SK-N-SH treated with all-trans-retinoic acid at 6 μM for 48 hours (cell line): Measurements from ENCODE around the gene BACH2.
A peak's percentile ranks its signal among the peaks of the same experiment; 100 is the strongest.
"Not testable (repeated sequence)": the region's sequence is repeated elsewhere in the genome, so short reads cannot be mapped to it uniquely, and the experiment has no call there.

Experiments used
- ATAC-seq: fragments of 200-7000 bp; cut with Tn5 transposase; 3 replicates; pipeline ENCODE4 v1.9.1; 2020; ENCODE audit warnings: mild to moderate bottlenecking, moderate library complexity
- ARNTL ChIP-seq: fragments of 450-650 bp; formaldehyde crosslinking; IDR thresholded peaks from 2 replicates; pipeline ENCODE4 v1.5.0; 2020; ENCODE audit warnings: low read depth, mild to moderate bottlenecking, moderate library complexity, borderline replicate concordance
- BACH2 ChIP-seq: fragments of 250-450 bp; sonication (Bioruptor Pico); IDR thresholded peaks from 2 replicates; pipeline ENCODE4 v1.9.0; 2021; ENCODE audit warnings: mild to moderate bottlenecking, borderline replicate concordance
- ESRRG ChIP-seq: fragments of 250-450 bp; sonication (Bioruptor Pico); IDR thresholded peaks from 2 replicates; pipeline ENCODE4 v1.6.1; 2021; ENCODE audit warnings: mild to moderate bottlenecking
- GLIS3 ChIP-seq: fragments of 250-450 bp; sonication (Bioruptor Pico); IDR thresholded peaks from 2 replicates; pipeline ENCODE4 v1.5.0; 2020; ENCODE audit warnings: mild to moderate bottlenecking, moderate library complexity
- ISL1 ChIP-seq: fragments of 250-450 bp; sonication (Bioruptor Pico); IDR thresholded peaks from 2 replicates; pipeline ENCODE4 v2.1.2; 2022; ENCODE audit warnings: mild to moderate bottlenecking, moderate library complexity
- OSR1 ChIP-seq: fragments of 250-450 bp; sonication (Bioruptor Pico); IDR thresholded peaks from 2 replicates; pipeline ENCODE4 v1.8.0; 2022; ENCODE audit warnings: moderate library complexity, mild to moderate bottlenecking, inconsistent platforms
- POU6F1 ChIP-seq: fragments of 250-450 bp; sonication (Bioruptor Pico); IDR thresholded peaks from 2 replicates; pipeline ENCODE4 v1.8.0; 2021; ENCODE audit warnings: low read depth, mild to moderate bottlenecking, moderate library complexity, borderline replicate concordance
- PPARA ChIP-seq: fragments of 250-450 bp; sonication (Bioruptor Pico); IDR thresholded peaks from 2 replicates; pipeline ENCODE4 v1.5.0; 2020; ENCODE audit warnings: mild to moderate bottlenecking, borderline replicate concordance
- SNAI2 ChIP-seq: fragments of 250-450 bp; sonication (Bioruptor Pico); IDR thresholded peaks from 2 replicates; pipeline ENCODE4 v1.5.0; 2020; ENCODE audit warnings: mild to moderate bottlenecking, moderate library complexity
- TSHZ2 ChIP-seq: fragments of 250-450 bp; sonication (Bioruptor Pico); IDR thresholded peaks from 2 replicates; pipeline ENCODE4 v1.5.0; 2020; ENCODE audit warnings: mild to moderate bottlenecking, moderate library complexity
- ZFP3 ChIP-seq: fragments of 250-450 bp; sonication (Bioruptor Pico); IDR thresholded peaks from 2 replicates; pipeline ENCODE4 v1.5.0; 2020; ENCODE audit warnings: mild to moderate bottlenecking, moderate library complexity
- ZFP30 ChIP-seq: fragments of 450-650 bp; formaldehyde crosslinking; IDR thresholded peaks from 2 replicates; pipeline ENCODE4 v1.5.0; 2022; ENCODE audit warnings: mild to moderate bottlenecking, moderate library complexity
- ZNF565 ChIP-seq: fragments of 450-650 bp; formaldehyde crosslinking; conservative IDR thresholded peaks from 2 replicates; pipeline ENCODE4 v1.5.0; 2020; ENCODE audit warnings: low read depth, mild to moderate bottlenecking, moderate library complexity
- ZNF70 ChIP-seq: fragments of 450-650 bp; formaldehyde crosslinking; IDR thresholded peaks from 2 replicates; pipeline ENCODE4 v1.5.0; 2020; ENCODE audit warnings: mild to moderate bottlenecking, moderate library complexity
- ZNF8 ChIP-seq: fragments of 450-650 bp; formaldehyde crosslinking; IDR thresholded peaks from 2 replicates; pipeline ENCODE4 v1.5.0; 2020; ENCODE audit warnings: mild to moderate bottlenecking, moderate library complexity
- TF ChIP-seq, protein P1 (sequence below): fragments of 250-450 bp; sonication (Bioruptor Pico); IDR thresholded peaks from 2 replicates; pipeline ENCODE4 v1.5.1; 2020; ENCODE audit warnings: low read depth, mild to moderate bottlenecking, moderate library complexity
- TF ChIP-seq, protein P2 (sequence below): fragments of 250-450 bp; sonication (Bioruptor Pico); IDR thresholded peaks from 2 replicates; pipeline ENCODE4 v1.5.1; 2021; ENCODE audit warnings: mild to moderate bottlenecking, moderate library complexity
- TF ChIP-seq, protein P3 (sequence below): fragments of 250-450 bp; sonication (Bioruptor Pico); IDR thresholded peaks from 2 replicates; pipeline ENCODE4 v1.8.0; 2020; ENCODE audit warnings: mild to moderate bottlenecking, moderate library complexity, borderline replicate concordance

The BACH2 gene

DNA sequence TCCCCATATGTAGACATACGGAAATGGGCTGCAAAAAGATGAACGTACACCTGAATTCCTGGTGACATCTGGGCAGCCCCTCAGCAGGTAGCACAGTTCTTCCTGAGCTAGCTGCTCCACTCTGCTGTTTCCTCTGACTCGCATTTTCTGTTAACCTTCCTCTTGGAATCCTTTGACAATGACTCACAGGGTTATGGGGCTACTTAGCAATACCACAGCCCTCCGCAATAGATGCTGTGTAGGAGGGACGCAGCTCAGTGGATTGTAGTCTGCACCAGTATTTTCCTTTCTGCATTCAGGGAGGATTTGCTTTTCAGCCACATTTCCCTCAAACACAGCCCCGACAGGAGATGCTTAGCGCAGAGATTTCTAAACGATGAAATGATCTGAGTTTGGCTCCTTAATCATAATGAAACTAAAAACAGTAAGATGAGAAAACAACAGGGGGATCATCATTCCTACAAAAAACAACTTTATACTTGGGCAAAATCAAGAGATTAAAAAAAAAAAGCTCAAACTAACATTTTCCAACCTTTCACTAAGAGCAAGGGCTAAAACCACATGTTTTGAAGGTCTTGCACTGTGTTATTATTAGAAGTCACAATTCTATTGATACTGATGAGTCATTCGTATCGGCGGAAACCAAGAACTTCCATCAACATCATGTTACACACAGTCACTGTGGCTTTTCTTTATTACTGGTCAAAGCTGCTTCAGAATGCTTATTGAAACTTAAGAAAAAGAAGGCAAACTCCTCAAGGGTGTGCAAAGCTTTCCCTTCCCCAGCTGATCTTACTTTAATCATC, 12.2 kb downstream of the BACH2 start:
- no peak for TF ChIP-seq ZNF565 (CRISPR knock-in tag)
- no peak for TF ChIP-seq POU6F1 (CRISPR knock-in tag)
- TF ChIP-seq BACH2 = no peak
- TF ChIP-seq GLIS3 (CRISPR knock-in tag) = no peak
- peak; percentile 45; the same call in 1 of the 2 replicates for TF ChIP-seq ISL1
- TF ChIP-seq OSR1 (CRISPR knock-in tag) = no peak
- ATAC-seq = peak; percentile 97

DNA sequence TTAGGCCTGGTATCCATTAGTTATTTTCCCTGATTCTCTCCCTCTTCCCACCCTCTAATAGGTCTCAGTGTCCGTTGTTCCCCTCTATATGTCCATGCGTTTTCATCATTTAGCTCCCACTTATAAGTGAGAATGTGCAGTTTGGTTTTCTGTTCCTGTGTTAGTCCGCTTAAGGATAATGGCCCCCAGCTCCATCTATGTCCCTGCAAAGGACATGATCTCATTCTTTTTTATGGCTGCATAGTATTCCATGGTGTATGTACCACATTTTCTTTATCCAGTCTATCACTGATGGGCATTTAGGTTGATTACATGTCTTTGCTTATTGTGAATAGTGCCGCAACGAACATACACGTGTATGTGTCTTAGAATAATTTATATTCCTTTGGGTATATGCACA, 14.4 kb downstream of the BACH2 start:
- ATAC-seq = not testable (repeated sequence)

DNA sequence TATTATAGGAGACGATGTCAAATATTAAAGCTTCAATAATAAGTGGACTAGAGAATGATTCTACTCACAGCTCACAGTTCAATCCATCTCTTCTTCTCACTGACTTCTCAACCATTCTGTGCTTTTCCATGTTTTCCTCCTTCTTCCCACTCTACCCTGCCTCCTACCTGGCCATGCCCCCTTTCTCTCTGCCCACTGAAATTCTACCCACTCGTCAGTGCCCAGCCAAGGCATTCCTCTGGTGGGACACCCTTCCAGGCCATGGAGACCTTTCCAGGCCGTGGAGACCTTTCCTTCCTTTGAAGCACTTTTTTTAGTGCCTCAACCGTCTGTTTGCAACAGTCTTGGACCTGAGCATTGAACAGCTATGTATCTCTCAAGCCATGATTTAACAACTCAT, 18.5 kb downstream of the BACH2 start:
- TF ChIP-seq ZNF70 (CRISPR knock-in tag) = no peak
- no peak for TF ChIP-seq ZFP3 (CRISPR knock-in tag)
- no peak for TF ChIP-seq PPARA (CRISPR knock-in tag)
- TF ChIP-seq POU6F1 (CRISPR knock-in tag) = no peak
- no peak for TF ChIP-seq SNAI2 (CRISPR knock-in tag)
- no peak for TF ChIP-seq ESRRG (CRISPR knock-in tag)
- TF ChIP-seq ZNF565 (CRISPR knock-in tag) = no peak
- TF ChIP-seq, protein P1, sequence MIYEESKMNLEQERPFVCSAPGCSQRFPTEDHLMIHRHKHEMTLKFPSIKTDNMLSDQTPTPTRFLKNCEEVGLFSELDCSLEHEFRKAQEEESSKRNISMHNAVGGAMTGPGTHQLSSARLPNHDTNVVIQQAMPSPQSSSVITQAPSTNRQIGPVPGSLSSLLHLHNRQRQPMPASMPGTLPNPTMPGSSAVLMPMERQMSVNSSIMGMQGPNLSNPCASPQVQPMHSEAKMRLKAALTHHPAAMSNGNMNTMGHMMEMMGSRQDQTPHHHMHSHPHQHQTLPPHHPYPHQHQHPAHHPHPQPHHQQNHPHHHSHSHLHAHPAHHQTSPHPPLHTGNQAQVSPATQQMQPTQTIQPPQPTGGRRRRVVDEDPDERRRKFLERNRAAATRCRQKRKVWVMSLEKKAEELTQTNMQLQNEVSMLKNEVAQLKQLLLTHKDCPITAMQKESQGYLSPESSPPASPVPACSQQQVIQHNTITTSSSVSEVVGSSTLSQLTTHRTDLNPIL (CRISPR knock-in tag) = no peak
- no peak for TF ChIP-seq ARNTL (CRISPR knock-in tag)
- TF ChIP-seq OSR1 (CRISPR knock-in tag) = no peak
- no peak for TF ChIP-seq TSHZ2 (CRISPR knock-in tag)
- TF ChIP-seq ISL1 = no peak
- TF ChIP-seq, protein P2, sequence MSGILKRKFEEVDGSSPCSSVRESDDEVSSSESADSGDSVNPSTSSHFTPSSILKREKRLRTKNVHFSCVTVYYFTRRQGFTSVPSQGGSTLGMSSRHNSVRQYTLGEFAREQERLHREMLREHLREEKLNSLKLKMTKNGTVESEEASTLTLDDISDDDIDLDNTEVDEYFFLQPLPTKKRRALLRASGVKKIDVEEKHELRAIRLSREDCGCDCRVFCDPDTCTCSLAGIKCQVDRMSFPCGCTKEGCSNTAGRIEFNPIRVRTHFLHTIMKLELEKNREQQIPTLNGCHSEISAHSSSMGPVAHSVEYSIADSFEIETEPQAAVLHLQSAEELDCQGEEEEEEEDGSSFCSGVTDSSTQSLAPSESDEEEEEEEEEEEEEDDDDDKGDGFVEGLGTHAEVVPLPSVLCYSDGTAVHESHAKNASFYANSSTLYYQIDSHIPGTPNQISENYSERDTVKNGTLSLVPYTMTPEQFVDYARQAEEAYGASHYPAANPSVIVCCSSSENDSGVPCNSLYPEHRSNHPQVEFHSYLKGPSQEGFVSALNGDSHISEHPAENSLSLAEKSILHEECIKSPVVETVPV (CRISPR knock-in tag) = no peak
- TF ChIP-seq ZFP30 (CRISPR knock-in tag) = no peak
- ATAC-seq = no peak

DNA sequence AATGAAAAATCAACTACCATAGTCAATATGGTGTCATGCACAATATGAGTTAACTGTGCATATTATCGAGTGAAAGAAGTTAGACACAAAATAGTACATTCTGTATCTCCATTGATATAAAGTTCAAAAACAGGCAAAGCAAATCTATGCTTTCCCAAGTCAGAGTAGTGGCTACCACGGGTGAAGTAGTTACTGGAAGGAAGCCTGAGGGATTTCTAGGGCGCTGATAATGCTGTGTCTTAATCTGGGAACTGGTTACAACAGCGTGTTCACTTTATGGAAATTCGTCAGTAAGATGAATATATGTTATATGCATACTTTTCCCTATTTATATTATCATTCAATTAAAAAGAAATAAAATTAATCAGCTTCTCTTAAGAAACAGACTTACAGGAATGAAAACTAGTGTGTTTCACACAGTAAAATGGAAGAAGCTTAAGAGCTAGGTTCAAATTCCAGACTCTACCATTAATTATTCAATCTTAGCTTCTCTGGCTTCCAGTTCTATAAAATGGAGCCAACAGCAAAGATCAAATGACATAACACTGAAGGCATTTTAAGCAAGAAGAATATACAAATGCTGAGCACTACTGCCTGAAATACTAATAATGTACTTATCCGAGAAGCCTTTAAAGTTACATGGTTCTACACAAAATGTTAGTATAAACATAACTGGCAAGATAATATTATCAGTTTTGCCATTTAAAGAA, 19.2 kb downstream of the BACH2 start:
- TF ChIP-seq ZNF8 (CRISPR knock-in tag) (no peak), OSR1 (CRISPR knock-in tag) (no peak), PPARA (CRISPR knock-in tag) (no peak), ZFP30 (CRISPR knock-in tag) (no peak), ZNF565 (CRISPR knock-in tag) (no peak), ARNTL (CRISPR knock-in tag) (no peak)
- TF ChIP-seq, protein P3, sequence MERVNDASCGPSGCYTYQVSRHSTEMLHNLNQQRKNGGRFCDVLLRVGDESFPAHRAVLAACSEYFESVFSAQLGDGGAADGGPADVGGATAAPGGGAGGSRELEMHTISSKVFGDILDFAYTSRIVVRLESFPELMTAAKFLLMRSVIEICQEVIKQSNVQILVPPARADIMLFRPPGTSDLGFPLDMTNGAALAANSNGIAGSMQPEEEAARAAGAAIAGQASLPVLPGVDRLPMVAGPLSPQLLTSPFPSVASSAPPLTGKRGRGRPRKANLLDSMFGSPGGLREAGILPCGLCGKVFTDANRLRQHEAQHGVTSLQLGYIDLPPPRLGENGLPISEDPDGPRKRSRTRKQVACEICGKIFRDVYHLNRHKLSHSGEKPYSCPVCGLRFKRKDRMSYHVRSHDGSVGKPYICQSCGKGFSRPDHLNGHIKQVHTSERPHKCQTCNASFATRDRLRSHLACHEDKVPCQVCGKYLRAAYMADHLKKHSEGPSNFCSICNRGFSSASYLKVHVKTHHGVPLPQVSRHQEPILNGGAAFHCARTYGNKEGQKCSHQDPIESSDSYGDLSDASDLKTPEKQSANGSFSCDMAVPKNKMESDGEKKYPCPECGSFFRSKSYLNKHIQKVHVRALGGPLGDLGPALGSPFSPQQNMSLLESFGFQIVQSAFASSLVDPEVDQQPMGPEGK = no peak
- ATAC-seq = no peak
